ENCODE data around the gene THEM5. TPM values are rescaled to one million over a fixed set of nuclear protein-coding genes. Genes with fewer than 3 reads are reported as not detected.
A peak's percentile ranks its signal among the peaks of the same experiment; 100 is the strongest.

The THEM5 gene
- total and polyA plus RNA-seq, 2 experiments from 2014 or later, result not detected

- Histone ChIP-seq H3K9ac (no peak overlapping the region), H3K9me3 (ENCODE audit: low read depth) (no peaks in the 10 kb centered on the region), H3K36me3 (ENCODE audit: low read depth) (no peaks in the 10 kb centered on the region; the same call in 1 of the 2 replicates), H3K4me2 (ENCODE audit: unreplicated experiment) (no peak overlapping the region), H3K27ac (no peak overlapping the region), H2AFZ (no peak overlapping the region), H3K4me1 (ENCODE audit: insufficient read depth) (peaks cover 9% of the 10 kb centered on the region), H3K79me2 (ENCODE audit: insufficient read depth) (no peaks in the 10 kb centered on the region), H3K4me3 (no peak overlapping the region), H4K20me1 (ENCODE audit: insufficient read depth) (no peaks in the 10 kb centered on the region), H3K9me2 (ENCODE audit: insufficient read depth) (no peaks in the 10 kb centered on the region), H3F3A (ENCODE audit: insufficient read depth) (peaks cover 19% of the 10 kb centered on the region), H3K27me3 (replicated peaks; ENCODE audit: insufficient read depth) (no peaks in the 10 kb centered on the region)
- WGBS, 2 experiments (ENCODE audit: low coverage in 1 of 2, low lambda C conversion rate in 2 of 2, missing lambda C conversion rate in 2 of 2), result 74 to 75% methylated on average over 5 of the region's 5 CpGs
- TF ChIP-seq EZH2phosphoT487 (IDR thresholded peaks at IDR 0.05; ENCODE audit: insufficient read depth, low read depth) (no peak), EZH2 (IDR thresholded peaks at IDR 0.05; ENCODE audit: insufficient read depth, poor library complexity, severe bottlenecking) (no peak)
- DNase-seq, result no peak
- in situ Hi-C loops (cut with MboI), result no loop called here
Measured at GRCh38 chr1:151871284-151872030, 17.9 kb upstream of the THEM5 start.

GRCh38 chr1:151868486-151868885 lies 15.0 kb upstream of the THEM5 start:
- H3K4me2 ChIP-seq (ENCODE audit: unreplicated experiment), result no peak overlapping the region
- peak overlapping the region; percentile 73; the same call in 1 of the 2 replicates for H2AFZ ChIP-seq
- no peak for DNase-seq
- H3K4me3 ChIP-seq, result no peak overlapping the region
- peaks cover 9% of the 10 kb centered on the region for H3K4me1 ChIP-seq (ENCODE audit: insufficient read depth)
- no peaks in the 10 kb centered on the region for H3K79me2 ChIP-seq (ENCODE audit: insufficient read depth)
- no peaks in the 10 kb centered on the region for H3K9me2 ChIP-seq (ENCODE audit: insufficient read depth)
- no peaks in the 10 kb centered on the region for H4K20me1 ChIP-seq (ENCODE audit: insufficient read depth)
- no peaks in the 10 kb centered on the region for H3K36me3 ChIP-seq (ENCODE audit: low read depth)
- H3K27me3 ChIP-seq (replicated peaks; ENCODE audit: insufficient read depth), result no peaks in the 10 kb centered on the region
- H3K9me3 ChIP-seq (ENCODE audit: low read depth), result no peaks in the 10 kb centered on the region
- peaks cover 19% of the 10 kb centered on the region for H3F3A ChIP-seq (ENCODE audit: insufficient read depth)
- WGBS, 2 experiments (ENCODE audit: low coverage in 1 of 2, low lambda C conversion rate in 2 of 2, missing lambda C conversion rate in 2 of 2), result 51 to 56% methylated on average over 3 of the region's 3 CpGs
- peak overlapping the region; percentile 68; the same call in 1 of the 2 replicates for H3K27ac ChIP-seq
- TF ChIP-seq EZH2phosphoT487 (IDR thresholded peaks at IDR 0.05; ENCODE audit: insufficient read depth, low read depth) (no peak), EZH2 (IDR thresholded peaks at IDR 0.05; ENCODE audit: insufficient read depth, poor library complexity, severe bottlenecking) (no peak)
- no peak overlapping the region for H3K9ac ChIP-seq
- in situ Hi-C loops (cut with MboI), result no loop called here

- Histone ChIP-seq H4K20me1 (ENCODE audit: insufficient read depth) (no peaks in the 10 kb centered on the region), H3K9me3 (ENCODE audit: low read depth) (no peaks in the 10 kb centered on the region), H3K4me3 (no peak overlapping the region), H3K27ac (peak overlapping the region; percentile 68), H3F3A (ENCODE audit: insufficient read depth) (peaks cover 19% of the 10 kb centered on the region), H3K9me2 (ENCODE audit: insufficient read depth) (no peaks in the 10 kb centered on the region), H3K4me2 (ENCODE audit: unreplicated experiment) (no peak overlapping the region), H3K4me1 (ENCODE audit: insufficient read depth) (peaks cover 9% of the 10 kb centered on the region), H3K36me3 (ENCODE audit: low read depth) (no peaks in the 10 kb centered on the region), H3K79me2 (ENCODE audit: insufficient read depth) (no peaks in the 10 kb centered on the region), H3K27me3 (replicated peaks; ENCODE audit: insufficient read depth) (no peaks in the 10 kb centered on the region), H3K9ac (no peak overlapping the region), H2AFZ (peak overlapping the region; percentile 73)
- in situ Hi-C loops (cut with MboI), result no loop called here
- TF ChIP-seq EZH2phosphoT487 (IDR thresholded peaks at IDR 0.05; ENCODE audit: insufficient read depth, low read depth) (no peak), EZH2 (IDR thresholded peaks at IDR 0.05; ENCODE audit: insufficient read depth, poor library complexity, severe bottlenecking) (no peak)
- DNase-seq, result peak; percentile 92
- WGBS, 2 experiments (ENCODE audit: low coverage in 1 of 2, low lambda C conversion rate in 2 of 2, missing lambda C conversion rate in 2 of 2), result 34 to 40% methylated on average over 7 of the region's 7 CpGs
Measured at GRCh38 chr1:151867765-151868411, 14.4 kb upstream of the THEM5 start.

- TF ChIP-seq EZH2 (IDR thresholded peaks at IDR 0.05; ENCODE audit: insufficient read depth, poor library complexity, severe bottlenecking), result no peak
- no peak for TF ChIP-seq EZH2phosphoT487 (IDR thresholded peaks at IDR 0.05; ENCODE audit: insufficient read depth, low read depth)
- no peaks in the 10 kb centered on the region for H3K27me3 ChIP-seq (replicated peaks; ENCODE audit: insufficient read depth)
- in situ Hi-C loops (cut with MboI), result no loop called here
- no peaks in the 10 kb centered on the region for H3K36me3 ChIP-seq (ENCODE audit: low read depth)
- peaks cover 9% of the 10 kb centered on the region for H3K4me1 ChIP-seq (ENCODE audit: insufficient read depth)
- no peaks in the 10 kb centered on the region for H3K9me3 ChIP-seq (ENCODE audit: low read depth)
- no peak overlapping the region for H3K4me2 ChIP-seq (ENCODE audit: unreplicated experiment)
- 56 to 62% methylated on average over 2 of the region's 2 CpGs for WGBS, 2 experiments (ENCODE audit: low coverage in 1 of 2, low lambda C conversion rate in 2 of 2, missing lambda C conversion rate in 2 of 2)
- H3K79me2 ChIP-seq (ENCODE audit: insufficient read depth), result no peaks in the 10 kb centered on the region
- H3K9ac ChIP-seq, result no peak overlapping the region
- no peak overlapping the region for H3K4me3 ChIP-seq
- H4K20me1 ChIP-seq (ENCODE audit: insufficient read depth), result no peaks in the 10 kb centered on the region
- H2AFZ ChIP-seq, result no peak overlapping the region
- H3K27ac ChIP-seq, result peak overlapping the region; percentile 68
- no peaks in the 10 kb centered on the region for H3K9me2 ChIP-seq (ENCODE audit: insufficient read depth)
- peak; percentile 40 for DNase-seq
- H3F3A ChIP-seq (ENCODE audit: insufficient read depth), result peaks cover 19% of the 10 kb centered on the region
Measured at GRCh38 chr1:151867321-151867720, 13.8 kb upstream of the THEM5 start.
